ENCODE results near the gene TTC14. TPM values are rescaled to one million over a fixed set of nuclear protein-coding genes. Genes with fewer than 3 reads are reported as not detected.

The TTC14 gene
- total RNA-seq (2021; fragmentation: NEBNext Ultra II Directional; extraction: Animal tissue kit (Norgen Biotek cat#: 25700)) (19.4 and 22.3 TPM in 2 replicates), polyA plus RNA-seq (2011; rRNA removed) (9.5 and 10.2 TPM in 2 replicates), polyA minus RNA-seq (2011; rRNA and poly(A)+ RNA removed) (14.3 and 34.0 TPM in 2 replicates)
- 18.5 TPM for polyA plus RNA-seq (2011; cell fraction: cytosol; rRNA removed)
- 20.4 TPM for polyA plus RNA-seq (2011; cell fraction: nucleus; rRNA removed)
- 8.7 to 18.5 TPM (median 13.9 TPM) in 4 replicates for polyA plus RNA-seq (2012, experiment 1 of 2)
- 0.92 TPM for polyA plus RNA-seq (2012, experiment 2 of 2)
- 29.0 TPM for polyA plus RNA-seq (2013, experiment 1 of 2)
- 25.8 TPM for polyA plus RNA-seq (2013, experiment 2 of 2)
- 19.7 TPM for polyA minus RNA-seq (2011; cell fraction: cytosol; rRNA and poly(A)+ RNA removed)
- polyA minus RNA-seq (2011; cell fraction: nucleus; rRNA and poly(A)+ RNA removed), result 118 TPM
- long read RNA-seq, experiment 1, partial matches to known transcripts, result 2 of 5 reads
- long read RNA-seq, experiment 1, other reads (novel, unspliced or antisense), result 2 of 5 reads
- long read RNA-seq, experiment 2, partial matches to known transcripts, result 2 of 8 reads
- long read RNA-seq, experiment 2, other reads (novel, unspliced or antisense), result 3 of 8 reads

GRCh38 chr3:180601688-180602666 lies at the start of gene TTC14:
TSS of gene TTC14 (plus strand) at chr3:180602163. CDS start at chr3:180602262, 99 bp downstream.
- no peak within 1 kb of the TSS for H3K18ac ChIP-seq (ENCODE audit: extremely low read depth, low read length)
- H2BK15ac ChIP-seq (ENCODE audit: low read length), result no peak within 1 kb of the TSS
- H3K14ac ChIP-seq (ENCODE audit: insufficient read length), result no peak within 1 kb of the TSS
- no peaks in the 10 kb centered on the region for H3K79me1 ChIP-seq (ENCODE audit: low read depth, low read length)
- FAIRE-seq, result peak; percentile 68
- no peaks in the 10 kb centered on the region; the same call in 1 of the 2 replicates for H3K23me2 ChIP-seq (ENCODE audit: low read depth, low read length)
- peak within 1 kb of the TSS; percentile 100 for H2AFZ ChIP-seq (ENCODE audit: low read length)
- peak within 1 kb of the TSS; percentile 65 to 78 (median 68) for H3K9ac ChIP-seq (replicated peaks in 1 of 4; ENCODE audit: extremely low read depth in 1 of 4, low read depth in 3 of 4, low read length in 3 of 4)
- H3K4me2 ChIP-seq (ENCODE audit: insufficient read depth in 1 of 2, low read depth in 2 of 2, low read length in 2 of 2), result peak within 1 kb of the TSS; percentile 67 to 71
- DNase-seq (ENCODE audit: low read depth in 1 of 2, low spot score in 2 of 2), result peak; percentile 88 to 89
- no peaks in the 10 kb centered on the region for H3K9me3 ChIP-seq (ENCODE audit: insufficient read depth in 2 of 2, low read depth in 1 of 2, low read length in 1 of 2)
- CTCF ChIA-PET (ENCODE audit: partially characterized antibody), result interaction anchor here (1.0 to 1.7 kb wide), 3 partner anchors 77 to 834 kb away, joined by 3 to 5 read pairs (median 5); partner anchors contain the start of gene CCDC39
- no peak within 1 kb of the TSS for H3K56ac ChIP-seq (replicated peaks; ENCODE audit: insufficient read length, low read depth, low read length)
- no peak within 1 kb of the TSS for H2AK5ac ChIP-seq (ENCODE audit: low read depth, low read length)
- peak within 1 kb of the TSS; percentile 40 for H4K5ac ChIP-seq (ENCODE audit: insufficient read length, low read depth, low read length)
- H3K27ac ChIP-seq (ENCODE audit: low read depth, low read length), result no peak within 1 kb of the TSS
- peaks cover 0 to 31% (median 12%) of the 10 kb centered on the region in 4 experiments; a peak in 5 of 8 replicates for H3K36me3 ChIP-seq (ENCODE audit: control insufficient read depth in 2 of 4, insufficient read depth in 4 of 4, low read length in 3 of 4)
- H3K79me2 ChIP-seq (ENCODE audit: control insufficient read depth in 1 of 2, insufficient read depth in 2 of 2, low read length in 2 of 2), result peaks cover 0 to 21% of the 10 kb centered on the region in 2 experiments; a peak in 2 of 4 replicates
- no peaks in the 10 kb centered on the region for H3K27me3 ChIP-seq (replicated peaks in 1 of 4; ENCODE audit: control insufficient read depth in 3 of 4, extremely low read depth in 1 of 4, insufficient read depth in 3 of 4, low read length in 3 of 4)
- H3K4me1 ChIP-seq (replicated peaks in 1 of 4; ENCODE audit: control insufficient read depth in 3 of 4, insufficient read depth in 4 of 4, low read length in 3 of 4), result no peaks in the 10 kb centered on the region; a peak in 1 of 7 replicates
- 4% methylated on average over 69 of the region's 70 CpGs; no CpG with 5 or more reads in 1 of the 2 experiments for WGBS, 2 experiments (ENCODE audit: extremely low coverage in 1 of 2, insufficient coverage in 1 of 2, insufficient read length in 1 of 2, insufficient replicate concordance in 2 of 2, low coverage in 1 of 2, low lambda C conversion rate in 2 of 2, missing lambda C conversion rate in 1 of 2)
- H3K23ac ChIP-seq (ENCODE audit: insufficient read length), result no peak within 1 kb of the TSS
- peak within 1 kb of the TSS; percentile 82 to 97 (median 92) for H3K4me3 ChIP-seq (ENCODE audit: extremely low read depth in 1 of 4, insufficient read depth in 2 of 4, low read depth in 3 of 4, low read length in 4 of 4)
- H4K20me1 ChIP-seq (replicated peaks in 1 of 2; ENCODE audit: control insufficient read depth in 1 of 2, insufficient read depth in 2 of 2, low read length in 2 of 2), result no peaks in the 10 kb centered on the region
- no peak within 1 kb of the TSS for H3K4ac ChIP-seq (replicated peaks; ENCODE audit: insufficient read length, low read depth, low read length)
- H2BK12ac ChIP-seq (ENCODE audit: low read depth, low read length), result no peak within 1 kb of the TSS; the same call in 1 of the 2 replicates
- POLR2A ChIA-PET (ENCODE audit: partially characterized antibody), result interaction anchor here (0.7 to 2.1 kb wide), 9 partner anchors 9 to 806 kb away, joined by 3 to 11 read pairs (median 4); partner anchors contain the start of gene CCDC39
- no peak within 1 kb of the TSS for H2BK20ac ChIP-seq (ENCODE audit: low read length)
- H2BK5ac ChIP-seq (ENCODE audit: low read depth, low read length), result peak within 1 kb of the TSS; percentile 67
- no peak within 1 kb of the TSS for H2BK120ac ChIP-seq (replicated peaks; ENCODE audit: low read depth, low read length)
- H4K91ac ChIP-seq (replicated peaks; ENCODE audit: insufficient read length, low read length), result no peak within 1 kb of the TSS
- H4K8ac ChIP-seq (ENCODE audit: extremely low read depth, insufficient read depth, low read length), result peak within 1 kb of the TSS; percentile 96
- no peak for TF ChIP-seq E2F6 (IDR thresholded peaks at IDR 0.05)
- peak; percentile 90 for TF ChIP-seq CEBPB (IDR thresholded peaks at IDR 0.05; ENCODE audit: low read depth, low read length)
- peak; percentile 98 for TF ChIP-seq EGR1 (IDR thresholded peaks at IDR 0.05; ENCODE audit: borderline replicate concordance, low read depth, low read length)
- TF ChIP-seq RAD21 (IDR thresholded peaks at IDR 0.05 in 1 of 2, conservative IDR thresholded peaks at IDR 0.05 in 1 of 2; ENCODE audit: low read depth in 2 of 2, low read length in 2 of 2), result peak; percentile 8 to 29; a peak in 2 of 4 replicates
- no peak for TF ChIP-seq RFX5 (IDR thresholded peaks at IDR 0.05; ENCODE audit: borderline replicate concordance, low read depth, low read length)
- TF ChIP-seq GTF2F1 (IDR thresholded peaks at IDR 0.05; ENCODE audit: borderline replicate concordance, low read depth, low read length), result no peak; the same call in none of the 2 replicates
